OCI-LY1 (cell line): ENCODE results near the gene SFI1.

ENCODE experiments used
- CTCF ChIP-seq: fragments of 200-600 bp; sonication (generic), shearing (Covaris generic); IDR thresholded peaks from 2 replicates; pipeline ENCODE4 v1.5.1; 2017; ENCODE audit warnings: mild to moderate bottlenecking, antibody characterized with exemption, low read length, moderate library complexity, mixed read lengths
- EZH2 ChIP-seq: fragments of 200-600 bp; sonication (generic), shearing (Covaris generic); IDR thresholded peaks from 2 replicates; pipeline ENCODE4 v1.8.0; 2017; ENCODE audit warnings: borderline replicate concordance, mixed run types, mild to moderate bottlenecking, antibody characterized with exemption, low read length, moderate library complexity, mixed read lengths

DNA sequence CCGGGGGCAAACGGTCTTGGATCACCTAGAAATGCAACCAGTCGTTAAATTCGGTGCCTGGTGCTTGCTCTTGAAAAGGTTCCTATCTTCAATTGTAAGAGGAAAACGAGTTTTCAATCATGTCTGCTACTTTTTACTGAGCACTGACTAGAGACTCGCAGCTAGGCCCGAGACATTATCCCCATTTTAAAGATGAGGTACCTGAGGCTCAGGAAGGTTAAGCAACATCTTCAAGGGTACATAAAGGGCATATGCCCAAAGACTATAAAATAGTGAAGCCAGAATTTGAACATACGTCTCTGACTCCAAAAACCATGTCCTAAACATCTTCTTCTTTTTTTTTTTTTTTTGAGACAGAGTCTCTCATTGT, 166.3 kb downstream of the SFI1 start:
- TF ChIP-seq CTCF: no peak
- TF ChIP-seq EZH2: no peak
